Testis (tissue), 2 donors: ENCODE data around the gene TMEM87B.

ENCODE experiments used
- POLR2A ChIP-seq: fragments of 450-650 bp; IDR thresholded peaks from one replicate; pipeline ENCODE4 v1.6.1; 2017; ENCODE audit warnings: antibody characterized with exemption, mild to moderate bottlenecking, moderate library complexity
- TF ChIP-seq, protein P1 (sequence below), 3 experiments: fragments of 450-650 bp in 2 of 3; fragments of 200-600 bp in 1 of 3; sonication (generic) in 1 of 3; IDR thresholded peaks; one replicate each; pipeline ENCODE4 v1.5.1; 2016 to 2019; ENCODE audit warnings: antibody characterized with exemption in 3 of 3, mild to moderate bottlenecking in 2 of 3, moderate library complexity in 1 of 3

GRCh38 chr2:112138159-112139032 lies 83.3 kb downstream of the TMEM87B start, which contains the start of gene FBLN7:
- TF ChIP-seq, protein P1, sequence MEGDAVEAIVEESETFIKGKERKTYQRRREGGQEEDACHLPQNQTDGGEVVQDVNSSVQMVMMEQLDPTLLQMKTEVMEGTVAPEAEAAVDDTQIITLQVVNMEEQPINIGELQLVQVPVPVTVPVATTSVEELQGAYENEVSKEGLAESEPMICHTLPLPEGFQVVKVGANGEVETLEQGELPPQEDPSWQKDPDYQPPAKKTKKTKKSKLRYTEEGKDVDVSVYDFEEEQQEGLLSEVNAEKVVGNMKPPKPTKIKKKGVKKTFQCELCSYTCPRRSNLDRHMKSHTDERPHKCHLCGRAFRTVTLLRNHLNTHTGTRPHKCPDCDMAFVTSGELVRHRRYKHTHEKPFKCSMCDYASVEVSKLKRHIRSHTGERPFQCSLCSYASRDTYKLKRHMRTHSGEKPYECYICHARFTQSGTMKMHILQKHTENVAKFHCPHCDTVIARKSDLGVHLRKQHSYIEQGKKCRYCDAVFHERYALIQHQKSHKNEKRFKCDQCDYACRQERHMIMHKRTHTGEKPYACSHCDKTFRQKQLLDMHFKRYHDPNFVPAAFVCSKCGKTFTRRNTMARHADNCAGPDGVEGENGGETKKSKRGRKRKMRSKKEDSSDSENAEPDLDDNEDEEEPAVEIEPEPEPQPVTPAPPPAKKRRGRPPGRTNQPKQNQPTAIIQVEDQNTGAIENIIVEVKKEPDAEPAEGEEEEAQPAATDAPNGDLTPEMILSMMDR (IDR thresholded peaks at IDR 0.05): no peak
- no peak for TF ChIP-seq POLR2A
